GM19043 (cell line): ENCODE data around the gene ADAMTSL4.
"Not testable (repeated sequence)": the region's sequence is repeated elsewhere in the genome, so short reads cannot be mapped to it uniquely, and the experiment has no call there.

Experiments
- ATAC-seq: cut with Tn5 transposase; IDR thresholded peaks from one replicate; pipeline ENCODE4 v1.9.1; 2021; ENCODE audit warnings: low read depth; ENCODE audit not compliant: unreplicated experiment

Gene ADAMTSL4

GRCh38 chr1:150579945-150580642 lies 30.9 kb downstream of the ADAMTSL4 start:
- ATAC-seq, result no peak

DNA sequence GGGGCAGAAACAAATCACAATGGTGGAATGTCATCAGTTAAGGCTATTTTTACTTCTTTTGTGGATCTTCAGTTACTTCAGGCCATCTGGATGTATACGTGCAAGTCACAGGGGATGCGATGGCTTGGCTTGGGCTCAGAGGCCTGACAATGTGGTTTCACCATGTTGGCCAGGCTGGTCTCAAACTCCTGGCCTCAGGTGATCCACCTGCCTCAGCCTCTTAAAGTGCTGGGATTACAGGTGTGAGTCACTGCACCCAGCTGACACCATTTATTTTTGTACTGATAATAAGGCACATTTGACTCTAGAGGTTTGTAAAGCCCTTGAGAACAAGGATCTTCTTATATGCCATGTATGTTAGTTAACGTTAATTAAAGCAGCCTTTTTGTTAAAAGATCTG lies 31.8 kb downstream of the ADAMTSL4 start:
- ATAC-seq, result not testable (repeated sequence)

DNA sequence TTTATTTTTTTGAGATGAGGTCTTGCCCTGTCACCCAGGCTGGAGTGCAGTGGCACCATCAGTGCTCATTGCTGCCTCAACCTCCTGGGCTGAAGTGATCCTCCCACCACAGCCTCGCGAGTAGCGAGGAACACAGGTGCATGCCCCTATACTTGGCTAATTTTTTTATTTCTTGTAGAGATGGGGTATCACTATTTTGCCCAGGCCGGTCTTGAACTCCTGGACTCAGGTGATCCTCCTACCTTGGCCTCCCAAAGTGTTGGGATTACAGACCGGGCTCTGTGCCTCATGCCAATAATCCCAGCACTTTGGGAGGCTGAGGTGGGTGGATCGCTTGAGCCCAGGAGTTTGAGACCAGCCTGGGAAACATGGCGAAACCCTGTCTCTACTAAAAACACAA lies 32.2 kb downstream of the ADAMTSL4 start:
- not testable (repeated sequence) for ATAC-seq

DNA sequence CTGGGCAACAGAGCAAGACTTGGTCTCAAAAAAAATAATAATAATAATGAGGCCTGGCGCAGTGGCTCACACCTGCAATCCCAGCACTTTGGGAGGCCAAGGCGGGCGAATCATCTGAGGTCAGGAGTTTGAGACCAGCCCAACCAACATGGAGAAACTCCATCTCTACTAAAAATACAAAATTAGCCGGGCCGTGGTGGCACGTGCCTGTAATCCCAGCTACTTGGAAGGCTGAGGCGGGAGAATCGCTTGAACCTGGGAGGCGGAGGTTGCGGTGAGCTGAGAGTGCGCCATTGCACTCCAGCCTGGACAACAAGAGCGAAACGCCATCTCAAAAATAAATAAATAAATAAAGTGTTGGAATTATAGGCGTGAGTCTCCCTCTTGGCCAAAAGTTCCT lies 32.8 kb downstream of the ADAMTSL4 start:
- ATAC-seq, result not testable (repeated sequence)

DNA sequence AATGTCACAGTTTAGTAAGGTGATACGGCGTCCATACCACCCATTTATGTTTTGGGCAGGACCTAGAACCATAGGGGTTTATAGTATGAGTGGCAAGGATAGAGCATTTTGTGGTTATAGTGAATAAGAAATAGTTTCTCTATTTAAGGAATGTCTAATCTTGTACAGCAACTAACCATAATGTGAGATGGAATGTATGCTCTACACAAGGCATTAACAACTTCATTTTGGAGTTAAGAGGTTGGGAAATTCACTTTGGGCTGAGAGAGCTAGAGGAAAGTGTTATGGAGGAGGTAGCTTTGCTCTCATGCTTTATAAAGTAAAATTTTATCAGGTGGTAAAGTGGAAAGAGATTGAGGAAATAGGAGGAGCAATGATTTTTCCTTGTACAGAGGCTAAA lies 33.2 kb downstream of the ADAMTSL4 start:
- ATAC-seq, result no peak

- no peak for ATAC-seq
Measured at GRCh38 chr1:150596095-150596892, 47.1 kb downstream of the ADAMTSL4 start.

DNA sequence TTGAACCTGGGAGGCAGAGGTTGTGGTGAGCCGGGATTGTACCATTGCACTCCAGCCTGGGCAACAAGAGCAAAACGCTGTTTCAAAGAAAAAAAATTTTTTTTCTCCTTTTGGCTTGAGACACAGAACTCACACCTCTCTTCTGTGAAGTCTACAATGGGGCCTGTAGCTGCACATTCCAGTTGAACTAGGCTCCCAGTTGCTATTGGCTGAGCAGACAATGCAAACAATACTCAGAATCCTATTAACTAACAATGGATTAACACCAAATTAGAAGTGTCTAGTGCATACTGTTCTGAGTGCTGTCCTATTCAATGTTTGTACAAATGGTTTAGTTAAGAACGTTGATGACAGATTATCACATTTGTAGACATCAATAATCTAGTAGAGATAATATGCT lies 47.8 kb downstream of the ADAMTSL4 start:
- ATAC-seq, result no peak

DNA sequence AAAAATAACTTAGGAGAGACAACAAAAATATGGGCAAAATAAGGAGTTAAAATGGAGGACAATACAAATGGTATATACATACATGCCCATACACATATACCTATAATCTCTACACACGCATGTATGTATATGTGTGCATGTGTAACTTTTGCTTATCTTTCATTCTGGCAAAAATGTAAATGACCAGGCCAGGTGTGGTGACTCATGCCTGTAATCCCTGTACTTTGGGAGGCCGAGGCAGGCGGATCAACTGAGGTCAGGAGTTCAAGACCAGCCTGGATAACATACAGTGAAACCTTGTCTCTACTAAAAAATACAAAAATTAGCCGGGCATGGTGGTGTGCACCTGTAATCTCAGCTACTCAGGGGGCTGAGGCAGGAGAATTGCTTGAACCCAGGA lies 49.1 kb downstream of the ADAMTSL4 start:
- not testable (repeated sequence) for ATAC-seq

- no peak for ATAC-seq
Measured at GRCh38 chr1:150601540-150601939, 52.3 kb downstream of the ADAMTSL4 start.

GRCh38 chr1:150602372-150602771 lies 53.2 kb downstream of the ADAMTSL4 start:
- not testable (repeated sequence) for ATAC-seq

GRCh38 chr1:150603711-150604110 lies 54.5 kb downstream of the ADAMTSL4 start:
- ATAC-seq, result no peak

- ATAC-seq, result no peak
Measured at GRCh38 chr1:150604226-150604588, 55.0 kb downstream of the ADAMTSL4 start.

- ATAC-seq, result not testable (repeated sequence)
Measured at GRCh38 chr1:150605451-150605731, 56.2 kb downstream of the ADAMTSL4 start.

- ATAC-seq, result no peak
Measured at GRCh38 chr1:150606463-150607142, 57.4 kb downstream of the ADAMTSL4 start.

- no peak for ATAC-seq
Measured at GRCh38 chr1:150609732-150610131, 60.5 kb downstream of the ADAMTSL4 start.
